DND-41 (cell line): ENCODE data around the gene ASPM.

Source experiments
- CTCF ChIP-seq: IDR thresholded peaks from 2 replicates; pipeline ENCODE4 v1.5.1; 2012; ENCODE audit warnings: borderline replicate concordance, low read length, moderate library complexity, mild to moderate bottlenecking; ENCODE audit not compliant: poor library complexity, severe bottlenecking; ENCODE audit errors: extremely low read depth
- EZH2 ChIP-seq: IDR thresholded peaks from 3 replicates; pipeline ENCODE4 v1.6.1; 2012; ENCODE audit warnings: borderline replicate concordance, low read depth, mild to moderate bottlenecking, moderate library complexity, low read length, inconsistent platforms; ENCODE audit not compliant: severe bottlenecking

GRCh38 chr1:197100677-197101076 lies 45.8 kb downstream of the ASPM start:
- TF ChIP-seq CTCF (no peak), EZH2 (no peak)
